ENCODE results near the gene BCLAF1.
"Not testable (repeated sequence)": the region's sequence is repeated elsewhere in the genome, so short reads cannot be mapped to it uniquely, and the experiment has no call there.

Gene BCLAF1

GRCh38 chr6:136317021-136317694, 27.5 kb upstream of the BCLAF1 start:
- DNase-seq: peak; percentile 57
- in situ Hi-C loops (cut with HindIII; ENCODE audit: low pct_ligation_motif_present, low pct_unique_long_range_greater_than_20kb, low sequenced_read_pairs): no loop called here

- in situ Hi-C loops (cut with HindIII; ENCODE audit: low pct_ligation_motif_present, low pct_unique_long_range_greater_than_20kb, low sequenced_read_pairs): no loop called here
- no peak for DNase-seq
Observed at GRCh38 chr6:136315594-136315993, 25.9 kb upstream of the BCLAF1 start.

DNA sequence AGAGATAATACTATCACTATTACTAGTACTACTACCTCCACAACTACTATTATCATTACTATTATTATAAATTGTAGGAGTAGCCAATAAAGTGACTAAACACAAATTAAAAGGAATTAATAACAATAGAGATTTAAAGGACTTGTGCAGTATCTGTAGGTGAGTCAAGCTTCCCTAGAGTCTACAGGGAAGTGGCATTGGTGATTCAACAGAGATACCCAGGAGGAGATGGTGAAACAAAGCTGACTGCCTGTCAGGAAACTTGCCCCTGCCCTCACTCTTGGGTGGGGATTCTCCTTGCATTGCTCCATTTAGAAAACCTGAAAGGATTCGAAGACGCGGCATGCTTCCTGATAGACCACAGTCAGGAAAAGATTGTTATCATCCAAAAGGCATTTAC, 23.3 kb upstream of the BCLAF1 start:
- in situ Hi-C loops (cut with HindIII; ENCODE audit: low pct_ligation_motif_present, low pct_unique_long_range_greater_than_20kb, low sequenced_read_pairs): no loop called here
- no peak for DNase-seq

DNA sequence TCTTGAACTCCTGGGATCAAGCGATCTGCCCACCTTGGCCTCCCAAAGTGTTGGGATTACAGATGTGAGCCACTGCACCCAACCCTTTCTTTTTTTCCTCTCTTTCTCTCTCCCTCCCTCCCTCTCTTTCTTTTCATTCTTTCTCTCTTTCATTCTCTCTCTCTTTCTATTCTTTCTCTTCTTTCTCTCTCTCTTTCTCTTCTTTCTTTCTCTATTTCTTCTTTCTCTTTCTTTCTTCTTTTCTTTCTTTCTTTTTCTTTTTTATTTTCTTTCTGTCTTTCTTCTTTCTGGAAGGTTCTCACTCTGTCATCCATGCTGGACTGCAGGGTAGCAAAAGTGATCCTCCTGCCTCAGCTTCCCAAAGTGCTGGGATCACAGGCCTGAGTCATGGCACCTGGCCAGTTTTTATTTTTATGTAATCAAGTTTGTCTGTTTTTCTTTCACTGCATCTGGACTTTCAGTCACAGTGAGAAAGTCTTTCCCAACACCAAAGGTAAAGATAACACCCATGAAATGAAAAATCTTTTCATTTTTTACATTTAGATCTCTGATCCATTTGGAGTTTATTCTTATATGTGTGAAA, 20.2 kb upstream of the BCLAF1 start:
- no peak for DNase-seq
- in situ Hi-C loops (cut with HindIII; ENCODE audit: low pct_ligation_motif_present, low pct_unique_long_range_greater_than_20kb, low sequenced_read_pairs): no loop called here

DNA sequence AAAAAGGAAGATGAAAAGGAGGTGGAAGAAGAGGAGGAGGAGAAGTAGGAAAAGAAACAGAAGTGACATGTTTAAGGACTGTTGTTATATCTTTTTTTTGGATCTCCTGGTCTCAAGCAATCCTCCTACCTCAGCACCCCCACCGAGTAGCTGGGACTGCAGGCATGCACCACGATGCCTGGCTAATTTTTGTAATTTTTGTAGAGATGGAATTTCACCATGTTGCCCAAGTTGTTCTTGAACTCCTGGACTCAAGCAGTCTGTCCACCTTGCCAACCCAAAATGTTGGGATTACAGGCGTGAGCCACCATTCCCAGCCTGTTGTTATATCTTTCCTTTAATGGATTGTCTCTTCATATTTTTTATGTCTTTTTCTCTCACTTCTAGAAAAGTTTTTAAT, 19.5 kb upstream of the BCLAF1 start:
- DNase-seq: no peak
- in situ Hi-C loops (cut with HindIII; ENCODE audit: low pct_ligation_motif_present, low pct_unique_long_range_greater_than_20kb, low sequenced_read_pairs): no loop called here

- DNase-seq; in situ Hi-C loops (cut with HindIII; ENCODE audit: low pct_ligation_motif_present, low pct_unique_long_range_greater_than_20kb, low sequenced_read_pairs): not testable (repeated sequence)
Observed at GRCh38 chr6:136308469-136308868, 18.8 kb upstream of the BCLAF1 start.

- in situ Hi-C loops (cut with HindIII; ENCODE audit: low pct_ligation_motif_present, low pct_unique_long_range_greater_than_20kb, low sequenced_read_pairs): no loop called here
- DNase-seq: no peak
Observed at GRCh38 chr6:136307351-136307750, 17.7 kb upstream of the BCLAF1 start.

- DNase-seq: no peak
- in situ Hi-C loops (cut with HindIII; ENCODE audit: low pct_ligation_motif_present, low pct_unique_long_range_greater_than_20kb, low sequenced_read_pairs): no loop called here
Observed at GRCh38 chr6:136306466-136306865, 16.8 kb upstream of the BCLAF1 start.

DNA sequence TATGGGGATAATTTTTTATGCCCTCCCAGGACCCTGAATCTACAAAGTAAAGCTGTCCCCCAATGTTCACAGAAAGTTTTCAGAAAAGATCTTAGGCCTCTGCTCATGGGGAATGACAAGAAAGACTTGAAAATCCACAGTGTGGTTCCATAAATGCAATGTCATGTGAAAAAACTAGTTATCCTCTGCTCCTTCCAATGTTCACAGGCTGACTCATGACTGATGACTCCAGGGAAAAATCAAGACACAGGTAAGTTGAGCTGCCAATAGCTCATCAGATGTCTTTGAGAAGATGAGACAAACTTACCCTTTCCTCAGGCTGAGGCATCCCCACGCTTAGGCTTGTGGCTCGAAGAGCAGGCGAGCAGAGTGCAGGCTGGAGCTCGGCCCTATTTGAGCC, 14.8 kb upstream of the BCLAF1 start:
- in situ Hi-C loops (cut with HindIII; ENCODE audit: low pct_ligation_motif_present, low pct_unique_long_range_greater_than_20kb, low sequenced_read_pairs): no loop called here
- DNase-seq: no peak

DNA sequence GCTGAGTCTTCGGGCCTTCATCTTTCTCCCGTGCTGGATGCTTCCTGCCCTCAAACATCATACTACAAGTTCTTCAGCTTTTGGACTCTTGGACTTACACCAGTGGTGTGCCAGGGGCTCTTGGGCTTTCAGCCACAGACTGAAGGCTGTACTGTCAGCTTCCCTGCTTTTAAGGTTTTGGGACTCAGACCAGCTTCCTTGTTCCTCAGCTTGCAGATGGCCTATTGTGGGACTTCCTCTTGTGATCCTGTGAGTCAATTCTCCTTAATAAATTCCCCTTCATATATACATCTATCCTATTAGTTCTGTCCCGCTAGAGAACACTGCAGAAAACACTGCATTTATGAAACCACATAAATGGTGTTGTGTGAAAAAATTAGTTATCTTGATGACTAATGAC, 13.9 kb upstream of the BCLAF1 start:
- no peak for DNase-seq
- in situ Hi-C loops (cut with HindIII; ENCODE audit: low pct_ligation_motif_present, low pct_unique_long_range_greater_than_20kb, low sequenced_read_pairs): no loop called here

GRCh38 chr6:136294621-136295020, 5.0 kb upstream of the BCLAF1 start:
- no peak for DNase-seq
- in situ Hi-C loops (cut with HindIII; ENCODE audit: low pct_ligation_motif_present, low pct_unique_long_range_greater_than_20kb, low sequenced_read_pairs): no loop called here

GRCh38 chr6:136290410-136291010, 864 bp upstream of the BCLAF1 start:
- DNase-seq: peak; percentile 86
- in situ Hi-C loops (cut with HindIII; ENCODE audit: low pct_ligation_motif_present, low pct_unique_long_range_greater_than_20kb, low sequenced_read_pairs): no loop called here

GRCh38 chr6:136289327-136289578, 393 bp downstream of the BCLAF1 start:
- DNase-seq: peak; percentile 86
- in situ Hi-C loops (cut with HindIII; ENCODE audit: low pct_ligation_motif_present, low pct_unique_long_range_greater_than_20kb, low sequenced_read_pairs): no loop called here

GRCh38 chr6:136288566-136289326, 900 bp downstream of the BCLAF1 start:
- DNase-seq: peak; percentile 92
- in situ Hi-C loops (cut with HindIII; ENCODE audit: low pct_ligation_motif_present, low pct_unique_long_range_greater_than_20kb, low sequenced_read_pairs): no loop called here

DNA sequence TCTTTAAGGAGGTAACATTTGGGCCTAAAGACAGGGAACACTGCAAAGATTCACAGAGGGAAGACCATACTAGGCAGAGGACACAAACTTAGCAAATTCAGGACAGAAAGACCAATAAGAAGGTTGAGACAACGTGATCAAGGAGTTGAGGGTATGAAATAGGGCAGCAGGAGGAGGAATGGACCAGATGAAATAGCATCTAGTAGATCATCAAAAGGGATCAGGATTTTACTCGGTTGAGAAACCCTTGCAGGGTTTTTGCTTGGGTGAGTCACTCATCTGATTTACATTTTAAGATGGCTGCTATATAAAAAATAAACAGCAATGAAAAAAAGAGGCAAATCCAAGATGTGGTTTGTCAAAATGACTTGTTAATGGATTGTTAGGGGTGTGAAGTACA, 4.7 kb downstream of the BCLAF1 start:
- in situ Hi-C loops (cut with HindIII; ENCODE audit: low pct_ligation_motif_present, low pct_unique_long_range_greater_than_20kb, low sequenced_read_pairs): no loop called here
- peak; percentile 42 for DNase-seq

GRCh38 chr6:136282906-136283305, 6.7 kb downstream of the BCLAF1 start:
- no peak for DNase-seq
- in situ Hi-C loops (cut with HindIII; ENCODE audit: low pct_ligation_motif_present, low pct_unique_long_range_greater_than_20kb, low sequenced_read_pairs): no loop called here

DNA sequence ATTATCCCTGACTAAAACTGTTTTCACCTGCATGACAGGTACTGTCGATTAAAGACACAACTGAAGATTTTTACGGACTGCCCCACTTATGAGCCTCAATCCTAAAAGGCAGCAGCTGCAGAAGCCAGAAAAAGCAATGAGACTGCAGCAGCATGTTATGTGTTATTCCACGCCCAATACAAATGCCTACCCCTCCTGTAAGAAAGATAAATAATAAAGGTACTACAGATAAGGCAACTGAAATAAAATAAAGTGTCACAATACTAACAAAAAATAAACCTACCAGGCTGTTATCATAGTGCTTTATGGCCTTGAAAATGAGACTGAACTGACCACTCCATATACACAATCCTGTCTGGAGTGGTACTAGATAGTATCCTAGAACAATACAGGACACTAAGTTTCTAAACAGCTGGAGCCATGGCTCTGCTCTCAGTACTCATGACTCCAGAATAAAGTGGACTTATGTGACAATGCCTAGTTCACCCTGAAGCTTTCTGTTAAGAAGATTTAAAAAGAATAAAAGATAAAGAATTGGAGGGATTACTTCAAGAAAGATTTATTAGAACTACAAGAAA, 9.5 kb downstream of the BCLAF1 start:
- in situ Hi-C loops (cut with HindIII; ENCODE audit: low pct_ligation_motif_present, low pct_unique_long_range_greater_than_20kb, low sequenced_read_pairs): no loop called here
- no peak for DNase-seq

DNA sequence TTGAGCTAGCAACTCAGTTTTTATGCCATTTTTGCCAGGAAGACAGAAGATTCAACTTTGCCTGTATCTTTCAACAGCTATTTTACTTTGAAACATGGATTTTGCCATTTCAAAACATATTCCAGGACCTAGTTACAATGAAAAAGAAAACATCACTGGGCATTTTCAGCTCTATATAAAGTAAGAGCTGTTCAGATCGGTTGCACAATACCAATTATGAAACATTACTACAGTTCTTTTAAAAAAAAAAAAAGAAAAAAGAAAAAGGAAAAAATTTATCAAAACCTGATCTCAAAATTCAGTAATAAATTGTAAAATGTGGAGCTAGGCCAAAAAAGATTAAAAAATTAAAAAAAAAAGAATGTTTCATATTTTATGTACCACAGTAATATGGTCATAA, 15.6 kb downstream of the BCLAF1 start:
- in situ Hi-C loops (cut with HindIII; ENCODE audit: low pct_ligation_motif_present, low pct_unique_long_range_greater_than_20kb, low sequenced_read_pairs): no loop called here
- DNase-seq: no peak

DNA sequence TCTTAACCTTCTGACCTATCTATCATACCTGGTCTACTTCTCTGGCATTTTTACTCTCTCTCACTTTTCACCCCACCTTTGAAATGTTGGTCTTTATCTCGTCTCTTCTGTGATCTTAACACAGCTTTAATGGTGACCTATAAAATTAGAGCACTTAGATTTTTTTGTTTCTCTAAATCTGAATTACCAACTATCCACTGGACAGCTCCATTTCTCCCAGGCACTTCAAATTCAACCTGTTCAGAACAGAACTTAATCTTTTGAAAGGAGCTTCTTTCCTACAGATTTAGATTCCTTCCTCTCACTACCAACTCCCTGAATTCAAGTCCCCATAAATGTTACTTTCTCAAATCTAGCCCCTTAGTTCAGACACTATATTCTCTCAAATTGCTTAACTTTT, 24.5 kb downstream of the BCLAF1 start:
- in situ Hi-C loops (cut with HindIII; ENCODE audit: low pct_ligation_motif_present, low pct_unique_long_range_greater_than_20kb, low sequenced_read_pairs): no loop called here
- DNase-seq: no peak

Measured in ACHN (cell line).